ENCODE data around the gene ARHGAP26.

GRCh38 chr5:142847898-142848790 lies 78.0 kb downstream of the ARHGAP26 start:
- TF ChIP-seq YY1 (IDR thresholded peaks at IDR 0.05; ENCODE audit: insufficient read depth, insufficient read length) (no peak), ZNF274 (IDR thresholded peaks at IDR 0.05; ENCODE audit: low read depth, low read length) (no peak), SUZ12 (IDR thresholded peaks at IDR 0.05; ENCODE audit: extremely low read depth, insufficient read depth, insufficient read length) (no peak)

Measured in NT2/D1 (cell line).